ENCODE data around the gene LLGL1.

The LLGL1 gene

GRCh38 chr17:18229254-18229653 is 3.8 kb downstream of the LLGL1 start:
- TF ChIP-seq POLR2AphosphoS5 (IDR thresholded peaks at IDR 0.05; ENCODE audit: low read depth, low read length) (no peak), SIN3A (IDR thresholded peaks at IDR 0.05; ENCODE audit: borderline replicate concordance, insufficient read depth, low read length) (no peak), TAF1 (IDR thresholded peaks at IDR 0.05; ENCODE audit: borderline replicate concordance, insufficient read depth, low read length) (no peak), REST (IDR thresholded peaks at IDR 0.05; ENCODE audit: insufficient read depth in 1 of 2, low read depth in 2 of 2, low read length in 2 of 2) (no peak), FOXP2 (optimal IDR thresholded peaks at IDR 0.05; ENCODE audit: borderline replicate concordance, extremely low read depth, extremely low read length, insufficient read depth) (no peak)

GRCh38 chr17:18229771-18230170 is 4.3 kb downstream of the LLGL1 start:
- TF ChIP-seq TAF1 (IDR thresholded peaks at IDR 0.05; ENCODE audit: borderline replicate concordance, insufficient read depth, low read length) (no peak), FOXP2 (optimal IDR thresholded peaks at IDR 0.05; ENCODE audit: borderline replicate concordance, extremely low read depth, extremely low read length, insufficient read depth) (no peak), REST (IDR thresholded peaks at IDR 0.05; ENCODE audit: insufficient read depth in 1 of 2, low read depth in 2 of 2, low read length in 2 of 2) (no peak), POLR2AphosphoS5 (IDR thresholded peaks at IDR 0.05; ENCODE audit: low read depth, low read length) (no peak), SIN3A (IDR thresholded peaks at IDR 0.05; ENCODE audit: borderline replicate concordance, insufficient read depth, low read length) (no peak)

- TF ChIP-seq SIN3A (IDR thresholded peaks at IDR 0.05; ENCODE audit: borderline replicate concordance, insufficient read depth, low read length) (no peak), REST (IDR thresholded peaks at IDR 0.05; ENCODE audit: insufficient read depth in 1 of 2, low read depth in 2 of 2, low read length in 2 of 2) (no peak), TAF1 (IDR thresholded peaks at IDR 0.05; ENCODE audit: borderline replicate concordance, insufficient read depth, low read length) (no peak), FOXP2 (optimal IDR thresholded peaks at IDR 0.05; ENCODE audit: borderline replicate concordance, extremely low read depth, extremely low read length, insufficient read depth) (no peak), POLR2AphosphoS5 (IDR thresholded peaks at IDR 0.05; ENCODE audit: low read depth, low read length) (no peak)
Measured at GRCh38 chr17:18230288-18231141, 5.1 kb downstream of the LLGL1 start.

GRCh38 chr17:18231164-18231563 is 5.7 kb downstream of the LLGL1 start:
- no peak for TF ChIP-seq REST (IDR thresholded peaks at IDR 0.05; ENCODE audit: insufficient read depth in 1 of 2, low read depth in 2 of 2, low read length in 2 of 2)
- no peak for TF ChIP-seq SIN3A (IDR thresholded peaks at IDR 0.05; ENCODE audit: borderline replicate concordance, insufficient read depth, low read length)
- no peak for TF ChIP-seq TAF1 (IDR thresholded peaks at IDR 0.05; ENCODE audit: borderline replicate concordance, insufficient read depth, low read length)
- no peak for TF ChIP-seq POLR2AphosphoS5 (IDR thresholded peaks at IDR 0.05; ENCODE audit: low read depth, low read length)
- no peak for TF ChIP-seq FOXP2 (optimal IDR thresholded peaks at IDR 0.05; ENCODE audit: borderline replicate concordance, extremely low read depth, extremely low read length, insufficient read depth)

Measured in PFSK-1 (cell line).